NCI-H748 (cell line): ENCODE results near the gene BATF2.

Source experiments
- DNase-seq: peaks from one replicate; lab custom pipeline; 2025; ENCODE audit not compliant: unreplicated experiment; lab: John Stamatoyannopoulos, UW

BATF2 gene

DNA sequence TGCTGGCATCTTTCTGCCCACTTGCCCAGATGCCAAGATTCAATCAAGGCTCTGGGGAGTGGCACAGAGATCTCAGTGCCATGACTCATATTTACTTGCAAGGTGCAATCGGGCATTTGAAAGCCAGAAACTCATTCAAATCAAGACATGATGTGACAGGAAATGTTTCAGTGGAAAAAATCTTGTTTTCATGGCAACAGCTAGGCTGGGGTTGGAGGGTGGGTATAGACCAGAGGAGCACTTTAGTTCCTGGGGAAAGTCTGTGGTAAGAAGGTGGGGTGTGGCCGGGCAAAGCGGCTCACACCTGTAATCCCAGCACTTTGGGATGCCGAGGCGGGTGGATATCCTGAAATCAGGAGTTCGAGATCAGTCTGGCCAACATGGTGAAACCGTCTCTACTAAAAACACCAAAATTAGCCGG lies 26.0 kb downstream of the BATF2 start:
- no peak for DNase-seq

DNA sequence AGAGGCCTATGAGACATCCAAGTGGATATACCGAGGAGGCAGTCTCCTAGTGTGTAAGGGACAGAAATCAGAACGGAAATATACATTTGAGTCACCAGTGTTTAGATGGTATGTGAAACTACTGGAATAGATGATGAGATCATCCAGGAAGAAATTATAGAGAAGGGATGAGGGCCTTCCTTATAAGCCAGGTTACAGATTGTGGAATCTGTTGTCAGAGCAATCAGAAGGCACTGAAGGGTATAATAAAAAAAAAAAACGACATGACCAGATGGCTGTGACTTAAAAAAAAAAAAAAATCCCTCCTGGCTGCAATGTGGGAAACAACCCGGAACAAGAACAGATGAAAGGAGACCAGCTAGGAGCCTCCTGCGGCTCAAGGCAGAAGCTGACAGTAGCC lies 27.6 kb downstream of the BATF2 start:
- no peak for DNase-seq

DNA sequence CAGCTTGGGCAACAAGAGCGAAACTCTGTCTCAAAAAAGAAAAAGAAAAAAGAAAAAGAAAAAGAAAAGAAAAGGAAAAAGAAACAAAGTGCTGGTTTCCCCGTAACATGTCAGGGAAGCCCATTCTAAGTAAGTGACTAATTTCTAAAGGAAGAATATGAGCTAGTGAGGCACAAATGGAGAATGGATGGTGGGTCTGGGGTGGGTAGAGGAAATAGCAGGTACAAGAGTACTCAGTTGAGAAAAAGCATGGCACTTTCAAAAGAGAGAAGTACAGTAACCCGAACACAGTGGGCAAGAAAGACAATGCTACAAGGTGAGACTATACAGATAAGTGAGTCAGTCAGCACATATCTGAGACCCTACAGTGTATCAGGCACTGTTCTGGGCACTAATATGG lies 29.4 kb downstream of the BATF2 start:
- DNase-seq: no peak

DNA sequence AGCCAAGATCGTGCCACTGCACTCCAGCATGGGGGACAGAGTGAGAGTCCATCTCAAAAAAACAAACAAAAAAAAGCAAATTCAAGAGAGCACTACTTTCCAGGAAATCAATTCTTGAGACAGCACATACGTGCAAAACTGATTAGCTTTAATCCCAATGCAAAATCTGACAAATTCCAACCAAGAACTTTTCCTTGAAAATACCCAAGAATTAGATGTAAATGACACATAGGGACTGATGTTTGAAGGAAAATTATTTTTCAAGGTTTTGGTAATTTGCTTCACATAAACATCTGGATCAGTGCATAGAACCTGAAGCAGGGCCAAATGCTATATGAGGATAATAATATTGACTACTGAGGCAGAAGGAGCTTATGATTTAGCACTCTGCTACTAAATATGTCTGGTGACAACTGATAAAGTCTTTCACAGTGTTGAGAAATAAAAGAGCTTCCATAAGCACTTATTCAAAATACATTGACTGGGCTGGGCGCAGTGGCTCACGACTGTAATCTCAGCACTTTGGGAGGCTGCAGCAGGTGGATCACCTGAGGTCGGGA lies 33.6 kb downstream of the BATF2 start:
- no peak for DNase-seq

DNA sequence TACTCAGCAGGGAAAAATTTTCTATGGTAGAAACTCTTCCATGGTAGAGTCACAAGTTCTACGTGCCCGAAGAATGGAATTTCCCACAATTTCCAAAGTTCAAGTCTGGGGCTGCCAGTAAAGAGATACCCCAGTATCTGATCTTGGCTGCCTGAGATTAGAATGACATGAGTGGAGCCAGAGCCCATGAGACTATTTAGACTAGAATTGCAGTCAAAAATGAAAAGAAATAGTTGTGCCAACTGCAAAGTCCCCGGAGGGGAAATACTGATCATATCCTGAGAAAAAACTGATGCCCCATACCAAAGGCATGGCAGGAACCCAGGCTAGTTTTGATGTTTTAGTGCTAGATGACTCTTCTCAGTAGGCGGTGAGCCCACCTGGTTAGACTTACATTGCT lies 36.1 kb downstream of the BATF2 start:
- no peak for DNase-seq

GRCh38 chr11:64959498-64959897 lies 37.3 kb downstream of the BATF2 start:
- no peak for DNase-seq

DNA sequence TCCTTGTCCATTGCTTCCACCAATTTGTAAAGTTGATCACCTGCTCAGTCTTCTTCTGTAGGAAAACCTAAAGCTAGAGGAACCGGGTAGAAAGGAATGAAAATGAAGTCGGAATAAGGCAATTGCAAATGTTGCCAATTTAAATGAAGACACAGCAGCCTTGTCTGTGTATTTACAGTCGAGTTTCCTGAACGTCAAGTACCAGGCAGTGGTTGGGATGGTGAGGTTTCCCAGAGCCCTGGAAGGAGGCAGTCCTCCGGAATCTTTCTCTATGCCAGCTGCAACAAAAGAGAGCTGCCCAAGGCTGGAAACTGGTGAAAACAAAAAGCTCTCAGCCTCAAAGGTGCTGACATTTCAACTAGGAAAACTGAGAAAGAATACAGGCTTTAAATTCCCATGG lies 42.6 kb downstream of the BATF2 start:
- no peak for DNase-seq

GRCh38 chr11:64951529-64951928 lies 45.2 kb downstream of the BATF2 start:
- no peak for DNase-seq

GRCh38 chr11:64947208-64947814 lies 49.5 kb downstream of the BATF2 start:
- DNase-seq: no peak
